ENCODE data around the gene VCAN. TPM values are rescaled to one million over a fixed set of nuclear protein-coding genes. Genes with fewer than 3 reads are reported as not detected.

The VCAN gene
- total RNA-seq, 1 donor, result 543 TPM

DNA sequence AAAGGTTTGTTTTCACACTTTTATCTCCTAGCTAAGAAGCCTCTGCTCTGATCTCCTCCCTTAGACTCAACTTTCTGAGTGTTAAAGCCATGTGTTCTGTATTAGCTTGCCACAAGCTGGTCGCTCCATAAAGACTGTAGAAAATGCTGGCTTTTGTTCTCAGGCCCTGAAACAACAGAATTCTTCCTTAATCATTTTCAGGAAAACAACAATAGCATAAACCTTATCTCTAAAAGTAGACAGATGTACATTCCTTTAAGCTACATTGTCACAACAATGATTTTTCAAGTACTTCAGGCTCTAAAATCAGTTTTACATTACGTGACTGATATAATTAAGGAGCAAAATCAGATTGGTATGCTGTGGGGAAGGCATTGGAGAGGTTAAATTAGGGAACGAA lies 41.9 kb downstream of the VCAN start:
- DNase-seq (ENCODE audit: insufficient read length, low spot score, missing footprints), result no peak
- peaks cover 3% of the 10 kb centered on the region for H4K20me1 ChIP-seq (ENCODE audit: insufficient read depth, low read length)
- H3K79me2 ChIP-seq (ENCODE audit: insufficient read depth, low read length), result no peaks in the 10 kb centered on the region
- H3K27ac ChIP-seq (ENCODE audit: low read depth, low read length), result peak overlapping the region; percentile 13
- H3K27me3 ChIP-seq (ENCODE audit: insufficient read depth, low read length), result no peaks in the 10 kb centered on the region
- no peak overlapping the region for H3K4me3 ChIP-seq (ENCODE audit: insufficient read depth, low read length)
- no peak overlapping the region for H2AFZ ChIP-seq (ENCODE audit: low read length)
- H3K9me3 ChIP-seq (ENCODE audit: low read depth, low read length), result no peaks in the 10 kb centered on the region
- TF ChIP-seq, protein P1, sequence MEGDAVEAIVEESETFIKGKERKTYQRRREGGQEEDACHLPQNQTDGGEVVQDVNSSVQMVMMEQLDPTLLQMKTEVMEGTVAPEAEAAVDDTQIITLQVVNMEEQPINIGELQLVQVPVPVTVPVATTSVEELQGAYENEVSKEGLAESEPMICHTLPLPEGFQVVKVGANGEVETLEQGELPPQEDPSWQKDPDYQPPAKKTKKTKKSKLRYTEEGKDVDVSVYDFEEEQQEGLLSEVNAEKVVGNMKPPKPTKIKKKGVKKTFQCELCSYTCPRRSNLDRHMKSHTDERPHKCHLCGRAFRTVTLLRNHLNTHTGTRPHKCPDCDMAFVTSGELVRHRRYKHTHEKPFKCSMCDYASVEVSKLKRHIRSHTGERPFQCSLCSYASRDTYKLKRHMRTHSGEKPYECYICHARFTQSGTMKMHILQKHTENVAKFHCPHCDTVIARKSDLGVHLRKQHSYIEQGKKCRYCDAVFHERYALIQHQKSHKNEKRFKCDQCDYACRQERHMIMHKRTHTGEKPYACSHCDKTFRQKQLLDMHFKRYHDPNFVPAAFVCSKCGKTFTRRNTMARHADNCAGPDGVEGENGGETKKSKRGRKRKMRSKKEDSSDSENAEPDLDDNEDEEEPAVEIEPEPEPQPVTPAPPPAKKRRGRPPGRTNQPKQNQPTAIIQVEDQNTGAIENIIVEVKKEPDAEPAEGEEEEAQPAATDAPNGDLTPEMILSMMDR (IDR thresholded peaks at IDR 0.05; ENCODE audit: extremely low read depth, low read depth, low read length), result no peak
- H3K4me1 ChIP-seq (ENCODE audit: insufficient read depth, low read length), result peaks cover 35% of the 10 kb centered on the region
- H3K36me3 ChIP-seq (ENCODE audit: insufficient read depth, low read length), result peaks cover 24% of the 10 kb centered on the region
- H3K4me2 ChIP-seq (ENCODE audit: insufficient read depth, low read length), result no peak overlapping the region

- Histone ChIP-seq H3K4me1 (ENCODE audit: insufficient read depth, low read length) (peaks cover 28% of the 10 kb centered on the region), H3K27me3 (ENCODE audit: insufficient read depth, low read length) (no peaks in the 10 kb centered on the region), H3K4me3 (ENCODE audit: insufficient read depth, low read length) (no peak overlapping the region), H3K4me2 (ENCODE audit: insufficient read depth, low read length) (peak overlapping the region; percentile 4), H3K79me2 (ENCODE audit: insufficient read depth, low read length) (no peaks in the 10 kb centered on the region), H2AFZ (ENCODE audit: low read length) (no peak overlapping the region), H3K9me3 (ENCODE audit: low read depth, low read length) (no peaks in the 10 kb centered on the region), H4K20me1 (ENCODE audit: insufficient read depth, low read length) (no peaks in the 10 kb centered on the region), H3K36me3 (ENCODE audit: insufficient read depth, low read length) (peaks cover 48% of the 10 kb centered on the region), H3K27ac (ENCODE audit: low read depth, low read length) (peak overlapping the region; percentile 80)
- peak; percentile 27 for DNase-seq (ENCODE audit: insufficient read length, low spot score, missing footprints)
- TF ChIP-seq, protein P1 (IDR thresholded peaks at IDR 0.05; ENCODE audit: extremely low read depth, low read depth, low read length), result no peak
These were observed 44.8 kb downstream of the VCAN start for GRCh38 chr5:83516377-83516776.

DNA sequence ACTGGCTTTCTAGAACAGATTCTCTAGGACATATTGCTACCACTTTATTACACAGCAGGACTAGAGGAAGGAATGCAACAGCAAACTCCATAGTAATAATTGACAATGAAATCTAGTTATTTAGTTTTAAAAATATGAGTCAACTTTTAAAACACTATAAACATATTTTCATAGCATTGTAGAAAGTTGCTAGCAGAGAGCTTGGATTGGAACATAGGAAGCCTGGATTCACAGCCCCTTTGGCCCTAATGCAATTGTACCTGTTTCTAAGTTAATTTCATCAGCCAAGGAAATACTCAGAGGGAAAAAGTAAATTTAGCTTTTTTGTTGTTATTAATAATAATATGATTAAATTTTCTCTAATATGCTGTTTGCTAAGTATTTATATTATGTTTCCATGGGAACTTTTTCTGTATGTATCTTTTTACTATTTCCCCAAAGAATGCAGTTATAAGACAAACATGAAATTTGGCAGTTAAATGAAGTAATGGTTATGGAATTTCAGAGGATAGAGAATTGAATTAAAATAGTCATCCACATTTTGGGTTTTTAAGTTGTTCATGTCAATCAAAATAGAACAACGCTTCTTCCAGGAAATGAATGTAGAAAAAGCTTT lies 45.6 kb downstream of the VCAN start:
- TF ChIP-seq, protein P1 (IDR thresholded peaks at IDR 0.05; ENCODE audit: extremely low read depth, low read depth, low read length), result peak; percentile 52
- Histone ChIP-seq H3K27ac (ENCODE audit: low read depth, low read length) (peak overlapping the region; percentile 80), H3K27me3 (ENCODE audit: insufficient read depth, low read length) (no peaks in the 10 kb centered on the region), H3K4me1 (ENCODE audit: insufficient read depth, low read length) (peaks cover 28% of the 10 kb centered on the region), H3K79me2 (ENCODE audit: insufficient read depth, low read length) (no peaks in the 10 kb centered on the region), H2AFZ (ENCODE audit: low read length) (no peak overlapping the region), H4K20me1 (ENCODE audit: insufficient read depth, low read length) (no peaks in the 10 kb centered on the region), H3K36me3 (ENCODE audit: insufficient read depth, low read length) (peaks cover 52% of the 10 kb centered on the region), H3K4me2 (ENCODE audit: insufficient read depth, low read length) (peak overlapping the region; percentile 4), H3K9me3 (ENCODE audit: low read depth, low read length) (no peaks in the 10 kb centered on the region), H3K4me3 (ENCODE audit: insufficient read depth, low read length) (no peak overlapping the region)
- peak; percentile 86 for DNase-seq (ENCODE audit: insufficient read length, low spot score, missing footprints)

DNA sequence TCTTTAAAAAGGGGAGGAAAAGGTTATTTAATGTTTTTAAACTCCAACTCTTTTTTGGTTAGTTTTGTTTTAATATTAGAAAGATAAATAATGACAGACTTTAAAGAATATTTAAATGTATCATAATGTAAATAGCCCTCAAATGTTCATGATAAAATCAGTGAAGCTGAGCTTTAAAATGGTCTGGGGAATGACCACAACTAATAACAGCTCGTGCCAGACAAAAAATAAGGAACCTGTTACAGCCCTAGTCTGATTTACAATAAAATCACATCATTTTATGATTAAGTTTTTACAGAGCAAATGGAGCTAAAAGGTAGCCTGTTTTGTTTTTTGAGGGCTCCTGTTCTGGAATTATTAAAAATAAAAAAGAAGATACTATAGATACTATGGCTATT lies 46.1 kb downstream of the VCAN start:
- Histone ChIP-seq H4K20me1 (ENCODE audit: insufficient read depth, low read length) (no peaks in the 10 kb centered on the region), H3K27ac (ENCODE audit: low read depth, low read length) (peak overlapping the region; percentile 80), H3K79me2 (ENCODE audit: insufficient read depth, low read length) (no peaks in the 10 kb centered on the region), H3K4me1 (ENCODE audit: insufficient read depth, low read length) (peaks cover 28% of the 10 kb centered on the region), H3K4me3 (ENCODE audit: insufficient read depth, low read length) (no peak overlapping the region), H3K36me3 (ENCODE audit: insufficient read depth, low read length) (peaks cover 53% of the 10 kb centered on the region), H2AFZ (ENCODE audit: low read length) (no peak overlapping the region), H3K9me3 (ENCODE audit: low read depth, low read length) (no peaks in the 10 kb centered on the region), H3K4me2 (ENCODE audit: insufficient read depth, low read length) (no peak overlapping the region), H3K27me3 (ENCODE audit: insufficient read depth, low read length) (no peaks in the 10 kb centered on the region)
- TF ChIP-seq, protein P1 (IDR thresholded peaks at IDR 0.05; ENCODE audit: extremely low read depth, low read depth, low read length), result no peak
- no peak for DNase-seq (ENCODE audit: insufficient read length, low spot score, missing footprints)

Measured in osteoblast (primary cell).